Measurements from ENCODE around the gene MSI2. TPM values are rescaled to one million over a fixed set of nuclear protein-coding genes. Genes with fewer than 3 reads are reported as not detected.

MSI2 gene
- total and polyA plus RNA-seq, 2 donors (not counting 1 experiment from before 2014, with no cell fraction given): 16.1 to 196 TPM

- intact Hi-C loops (cut with micrococcal nuclease): no loop called here
Observed at GRCh38 chr17:57405491-57406072, 149.3 kb downstream of the MSI2 start.

More at GRCh38 chr17:57405491-57406072, 149.3 kb downstream of the MSI2 start:
- Histone ChIP-seq H3K4me2 (replicated peaks; ENCODE audit: low read depth, low read length, poor library complexity, severe bottlenecking) (no peak overlapping the region), H3K79me2 (ENCODE audit: control insufficient read depth, insufficient read depth, low read length) (peaks cover 72% of the 10 kb centered on the region), H3K9ac (ENCODE audit: low read length) (no peak overlapping the region), H2AFZ (ENCODE audit: insufficient read depth, low read depth, low read length, poor library complexity, severe bottlenecking) (no peak overlapping the region), H3K27me3 (replicated peaks in 1 of 4; ENCODE audit: control extremely low read depth in 1 of 4, control insufficient read depth in 3 of 4, insufficient read depth in 4 of 4, low read length in 3 of 4) (no peaks in the 10 kb centered on the region), H3K36me3 (replicated peaks in 1 of 2; ENCODE audit: control extremely low read depth in 1 of 2, control insufficient read depth in 1 of 2, extremely low read depth in 1 of 2, insufficient read depth in 2 of 2, low read length in 1 of 2) (peaks cover 2 to 21% of the 10 kb centered on the region in 2 experiments), H4K20me1 (ENCODE audit: control insufficient read depth, insufficient read depth, low read length, poor library complexity, severe bottlenecking) (peaks cover 12% of the 10 kb centered on the region), H3K4me1 (ENCODE audit: control insufficient read depth in 2 of 2, insufficient read depth in 2 of 2, low read length in 2 of 2) (peaks cover 16 to 22% of the 10 kb centered on the region in 2 donors), H3K27ac (ENCODE audit: low read length in 2 of 2) (no peak overlapping the region), H3K4me3 (ENCODE audit: control extremely low read depth in 1 of 5, extremely low read depth in 1 of 5, insufficient read depth in 1 of 5, low read depth in 2 of 5, low read length in 4 of 5) (no peak overlapping the region), H3K9me3 (ENCODE audit: control extremely low read depth in 1 of 3, control insufficient read depth in 2 of 3, insufficient read depth in 1 of 3, low read length in 2 of 3) (no peaks in the 10 kb centered on the region)
- no peaks in the 10 kb centered on the region for H3K9me3 Mint-ChIP-seq (ENCODE audit: insufficient read depth)
- TF ChIP-seq CTCF (IDR thresholded peaks at IDR 0.05) (no peak), EZH2 (IDR thresholded peaks at IDR 0.05; ENCODE audit: borderline replicate concordance, insufficient read depth, low read depth, low read length, poor library complexity, severe bottlenecking) (no peak)
- DNase-seq (no peak), ATAC-seq (ENCODE audit: low read depth) (no peak)
- H3K4me3 Mint-ChIP-seq: no peak overlapping the region
- ChIA-PET POLR2A (no interaction called here), CTCF (interaction anchor here (0.7 to 2.3 kb wide), 4 partner anchors 24 to 266 kb away, joined by 3 to 7 read pairs (median 4); no protein-coding TSS in a partner anchor)
- 100% methylated on average over 1 of the region's 5 CpGs for WGBS (ENCODE audit: insufficient coverage)
- no peak overlapping the region for H3K27ac Mint-ChIP-seq
- H3K27me3 Mint-ChIP-seq: no peaks in the 10 kb centered on the region
- H3K4me1 Mint-ChIP-seq: peaks cover 29% of the 10 kb centered on the region

All from B cell (primary cell).